Daoy (cell line): ENCODE results near the gene E2F6. TPM values are rescaled to one million over a fixed set of nuclear protein-coding genes. Genes with fewer than 3 reads are reported as not detected.
A peak's percentile ranks its signal among the peaks of the same experiment; 100 is the strongest.

Experiments used
- DNase-seq: peaks from one replicate; pipeline ENCODE4 v3.0.0-alpha.2; 2015; ENCODE audit warnings: low read depth
- total RNA-seq: library from RNA; depleted of rRNA; stranded (reverse); fragments of >200 nt; shearing (Covaris generic); gene quantifications from 2 replicates; pipeline ENCODE4 v1.2.3, GENCODE V29; 2014

The E2F6 gene
- total RNA-seq, 1 experiment from 2014 or later: 32.2 TPM

GRCh38 chr2:11493282-11493681 is 27.3 kb upstream of the E2F6 start:
- no peak for DNase-seq

GRCh38 chr2:11492720-11493119 is 26.8 kb upstream of the E2F6 start:
- no peak for DNase-seq

DNA sequence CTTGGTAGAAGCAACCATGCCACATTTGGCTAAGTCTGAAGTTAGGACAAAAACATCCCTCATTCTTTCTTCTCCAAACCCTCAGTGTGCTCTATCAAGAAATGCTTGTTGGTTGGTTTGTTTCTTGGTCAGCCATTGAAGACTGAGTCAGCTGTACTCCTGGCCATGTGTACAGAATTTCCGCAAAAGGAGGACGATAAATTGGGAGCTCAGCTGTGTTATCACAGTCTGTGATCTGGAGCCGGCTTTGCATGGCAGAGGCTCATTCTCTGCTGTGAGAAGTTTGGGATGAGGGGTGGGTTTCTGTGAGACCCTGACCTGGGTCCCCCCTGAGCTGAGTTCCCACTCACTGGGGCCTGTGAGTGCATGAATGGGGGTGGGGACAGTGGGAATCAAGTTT is 26.3 kb upstream of the E2F6 start:
- DNase-seq: no peak

- DNase-seq: no peak
Observed at GRCh38 chr2:11491348-11491933, 25.5 kb upstream of the E2F6 start.

DNA sequence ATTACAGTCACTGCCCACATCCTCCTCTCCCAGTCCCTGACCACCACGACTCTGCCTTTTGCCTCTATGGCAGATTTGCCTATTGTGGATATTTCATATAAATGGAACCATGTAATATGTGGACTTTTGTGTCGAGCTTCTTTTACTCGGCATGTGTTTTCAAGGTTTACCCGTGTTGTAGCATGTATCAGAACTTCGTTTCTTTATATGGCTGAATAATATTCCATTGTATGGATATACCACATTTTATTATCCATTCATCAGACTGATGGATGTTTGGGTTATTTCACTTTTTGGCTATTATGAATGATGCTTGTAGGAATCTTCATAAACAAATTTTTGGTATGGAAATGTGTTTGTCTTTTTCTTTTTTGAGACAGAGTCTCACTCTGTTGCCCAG is 24.2 kb upstream of the E2F6 start:
- no peak for DNase-seq

DNA sequence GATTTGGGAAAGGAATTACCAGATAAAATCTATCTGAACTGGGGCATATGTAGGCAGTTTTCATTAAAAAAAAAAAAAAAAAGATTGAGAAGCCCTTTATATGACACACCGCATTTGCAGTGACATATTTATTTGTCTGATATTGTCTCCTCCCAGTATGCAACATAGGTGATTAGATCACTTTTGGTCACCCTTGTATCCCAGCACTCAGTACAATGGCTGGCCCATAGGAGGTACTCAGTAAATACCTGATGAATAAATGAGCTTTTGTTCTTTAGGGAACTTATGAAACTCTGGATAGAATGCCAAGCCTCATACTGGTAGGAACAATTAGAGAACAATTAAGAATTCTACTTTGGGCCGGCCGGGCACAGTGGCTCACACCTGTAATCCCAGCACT is 22.8 kb upstream of the E2F6 start:
- DNase-seq: no peak

- no peak for DNase-seq
Observed at GRCh38 chr2:11483806-11484617, 18.1 kb upstream of the E2F6 start.

- DNase-seq: no peak
Observed at GRCh38 chr2:11482473-11483035, 16.6 kb upstream of the E2F6 start.

GRCh38 chr2:11481789-11482472 is 16.0 kb upstream of the E2F6 start:
- DNase-seq: no peak

DNA sequence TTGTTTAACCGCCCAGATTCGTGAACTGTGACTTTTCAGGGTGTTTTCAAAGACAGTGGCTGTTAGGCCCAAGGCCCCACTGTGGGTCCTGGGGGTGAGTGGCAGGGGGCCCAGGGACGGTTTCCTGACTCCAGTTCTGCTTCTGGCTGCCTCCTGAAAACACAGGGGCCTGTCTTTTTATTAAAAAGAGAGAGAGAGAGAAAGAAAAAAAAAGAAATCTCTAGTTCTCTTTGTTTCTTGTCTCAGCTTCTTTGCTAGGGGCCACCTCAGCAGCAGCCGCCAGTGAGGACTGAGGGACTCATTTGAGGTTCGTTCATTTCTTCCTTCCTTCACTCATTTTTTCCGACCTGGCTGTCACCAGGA is 15.4 kb upstream of the E2F6 start:
- DNase-seq: no peak

DNA sequence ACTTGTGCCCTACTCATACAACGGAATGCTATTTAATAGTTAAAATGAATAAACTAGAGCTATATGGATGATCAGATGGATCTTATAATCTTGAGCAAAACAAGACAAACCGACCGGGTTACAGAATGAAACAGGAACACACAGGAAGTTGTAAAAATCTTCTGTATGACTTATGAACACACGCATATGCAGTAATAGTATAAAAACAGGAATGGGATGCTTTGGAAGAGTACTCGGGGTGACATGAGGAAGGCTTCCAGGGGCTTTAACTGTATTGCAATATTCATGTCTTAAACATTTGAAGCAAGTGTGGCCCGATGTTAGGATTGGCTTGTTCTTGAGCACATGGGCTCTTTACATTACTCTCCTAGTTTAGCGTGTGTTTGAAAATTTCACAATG is 14.9 kb upstream of the E2F6 start:
- DNase-seq: no peak

GRCh38 chr2:11480406-11480805 is 14.4 kb upstream of the E2F6 start:
- DNase-seq: no peak

DNA sequence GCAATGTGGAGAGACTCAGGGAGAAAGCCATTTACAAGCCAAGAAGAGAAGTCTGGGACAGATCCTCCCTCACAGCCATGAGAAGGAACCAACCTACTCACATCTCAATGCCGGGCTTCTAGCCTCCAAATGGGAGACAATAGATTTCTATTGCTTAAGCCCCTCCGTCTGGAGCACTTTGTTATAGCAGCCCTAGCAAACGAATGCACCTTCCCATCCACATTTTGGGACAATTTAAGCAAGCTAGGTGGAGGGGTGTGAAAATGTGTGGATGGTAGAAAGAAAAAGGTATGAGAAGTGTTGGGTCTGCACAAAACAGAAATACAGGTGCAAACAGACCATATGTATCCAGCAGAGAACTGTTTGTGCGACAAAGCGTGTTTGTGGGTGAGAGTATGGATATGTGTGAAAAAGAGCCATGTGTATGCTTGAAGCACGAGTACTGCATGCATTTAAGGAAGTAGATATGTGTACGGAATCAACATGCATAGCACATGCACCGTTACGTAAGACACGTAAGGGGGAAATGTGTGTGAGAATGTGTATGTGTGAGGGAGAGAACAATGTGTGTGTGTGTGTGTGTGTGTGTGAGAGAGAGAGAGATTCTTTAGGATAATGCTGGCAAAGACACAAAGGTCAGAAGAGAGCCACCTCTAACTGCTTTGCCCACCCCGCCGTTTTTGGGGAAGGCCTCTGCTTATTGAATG is 13.1 kb upstream of the E2F6 start:
- no peak for DNase-seq

- peak; percentile 82 for DNase-seq
Observed at GRCh38 chr2:11477994-11478393, 12.0 kb upstream of the E2F6 start.

- DNase-seq: no peak
Observed at GRCh38 chr2:11473659-11474433, 7.9 kb upstream of the E2F6 start.

DNA sequence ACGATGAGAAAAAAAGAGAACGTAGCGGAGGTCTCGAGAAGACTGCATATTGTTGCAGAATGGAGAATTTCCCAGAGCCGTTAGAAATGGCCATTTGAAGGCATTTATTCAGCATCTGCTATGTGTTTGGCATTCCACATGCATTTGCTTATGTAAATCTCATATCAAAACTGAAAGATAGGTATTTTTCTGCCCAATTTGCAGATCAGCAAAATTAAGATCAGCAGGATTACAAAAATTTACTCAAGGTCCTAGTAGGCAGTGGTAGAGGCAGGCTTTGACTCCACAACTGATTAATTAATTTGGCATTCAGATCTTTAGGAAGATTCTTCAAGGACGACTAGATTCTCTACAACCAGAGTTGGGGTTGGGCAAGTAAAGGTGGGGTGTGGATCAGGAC is 1.8 kb upstream of the E2F6 start:
- no peak for DNase-seq

GRCh38 chr2:11467129-11467649 is 1.2 kb upstream of the E2F6 start:
- no peak for DNase-seq

GRCh38 chr2:11466307-11467128 is 557 bp upstream of the E2F6 start:
- DNase-seq: no peak

DNA sequence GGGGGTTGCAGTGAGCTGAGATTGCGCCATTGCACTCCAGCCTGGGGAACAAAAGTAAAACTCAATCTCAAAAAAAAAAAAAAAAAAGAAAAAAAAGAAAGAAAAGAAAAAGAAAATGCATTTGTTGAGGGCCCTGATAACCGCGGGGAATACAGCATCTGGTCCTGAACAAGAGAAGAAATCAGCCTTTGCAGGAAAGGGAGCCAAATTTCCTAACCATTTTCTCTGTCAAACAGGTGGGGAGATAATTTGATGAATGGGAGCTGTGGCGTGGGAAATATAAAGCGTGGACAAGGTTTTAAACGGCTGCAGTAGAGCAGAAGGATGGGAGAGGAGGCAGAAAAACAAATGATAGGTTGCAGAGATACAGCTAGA is 864 bp downstream of the E2F6 start:
- DNase-seq: no peak

DNA sequence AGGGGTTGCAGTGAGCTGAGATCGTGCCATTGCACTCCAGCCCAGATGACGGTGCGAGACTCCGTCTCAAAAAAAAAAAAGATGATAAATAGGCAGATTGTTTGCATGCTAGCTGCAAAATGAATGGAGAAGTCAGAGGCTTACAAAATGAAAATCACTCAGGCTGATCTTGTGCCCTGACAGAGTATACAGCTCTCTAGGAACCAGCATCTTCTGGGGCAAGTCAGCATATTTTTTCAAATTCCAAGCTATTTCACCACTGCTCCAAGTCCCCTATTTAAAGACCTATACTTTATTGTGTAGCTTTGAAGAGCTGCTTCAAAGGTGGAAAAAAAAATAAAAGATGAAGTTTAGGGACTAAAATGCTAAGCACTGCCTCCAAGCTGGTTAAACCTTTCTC is 6.1 kb downstream of the E2F6 start:
- no peak for DNase-seq
